Sigmoid colon (tissue), 4 donors: ENCODE measurements around the gene TAX1BP3.

Experiments used
- EP300 ChIP-seq, 4 donors: sonication (generic); formaldehyde crosslinking; IDR thresholded peaks; one replicate each; pipeline ENCODE4 v1.6.1; 2017; ENCODE audit warnings: antibody characterized with exemption in 4 of 4
- POLR2A ChIP-seq, 2 donors: fragments of 450-650 bp; IDR thresholded peaks; one replicate each; pipeline ENCODE4 v1.6.1; 2016; ENCODE audit warnings: antibody characterized with exemption in 2 of 2, mild to moderate bottlenecking in 2 of 2, moderate library complexity in 2 of 2
- POLR2AphosphoS5 ChIP-seq, 4 donors: sonication (generic); formaldehyde crosslinking; IDR thresholded peaks; one replicate each; pipeline ENCODE4 v1.6.1; 2017; ENCODE audit warnings: antibody characterized with exemption in 4 of 4
- TF ChIP-seq, protein P1 (sequence below), 4 experiments: fragments of 450-650 bp in 3 of 4; fragments of 200-600 bp in 1 of 4; IDR thresholded peaks; one replicate each; pipeline ENCODE4 v1.5.1; 2016 to 2019; ENCODE audit warnings: antibody characterized with exemption in 4 of 4, mild to moderate bottlenecking in 3 of 4, moderate library complexity in 2 of 4

GRCh38 chr17:3645310-3645709, 23.1 kb downstream of the TAX1BP3 start:
- TF ChIP-seq, protein P1, sequence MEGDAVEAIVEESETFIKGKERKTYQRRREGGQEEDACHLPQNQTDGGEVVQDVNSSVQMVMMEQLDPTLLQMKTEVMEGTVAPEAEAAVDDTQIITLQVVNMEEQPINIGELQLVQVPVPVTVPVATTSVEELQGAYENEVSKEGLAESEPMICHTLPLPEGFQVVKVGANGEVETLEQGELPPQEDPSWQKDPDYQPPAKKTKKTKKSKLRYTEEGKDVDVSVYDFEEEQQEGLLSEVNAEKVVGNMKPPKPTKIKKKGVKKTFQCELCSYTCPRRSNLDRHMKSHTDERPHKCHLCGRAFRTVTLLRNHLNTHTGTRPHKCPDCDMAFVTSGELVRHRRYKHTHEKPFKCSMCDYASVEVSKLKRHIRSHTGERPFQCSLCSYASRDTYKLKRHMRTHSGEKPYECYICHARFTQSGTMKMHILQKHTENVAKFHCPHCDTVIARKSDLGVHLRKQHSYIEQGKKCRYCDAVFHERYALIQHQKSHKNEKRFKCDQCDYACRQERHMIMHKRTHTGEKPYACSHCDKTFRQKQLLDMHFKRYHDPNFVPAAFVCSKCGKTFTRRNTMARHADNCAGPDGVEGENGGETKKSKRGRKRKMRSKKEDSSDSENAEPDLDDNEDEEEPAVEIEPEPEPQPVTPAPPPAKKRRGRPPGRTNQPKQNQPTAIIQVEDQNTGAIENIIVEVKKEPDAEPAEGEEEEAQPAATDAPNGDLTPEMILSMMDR (IDR thresholded peaks at IDR 0.05): no peak
- TF ChIP-seq POLR2A (IDR thresholded peaks at IDR 0.05) (no peak), EP300 (IDR thresholded peaks at IDR 0.05) (no peak), POLR2AphosphoS5 (IDR thresholded peaks at IDR 0.05) (no peak)
